ENCODE results near the gene SCN4B.

DNA sequence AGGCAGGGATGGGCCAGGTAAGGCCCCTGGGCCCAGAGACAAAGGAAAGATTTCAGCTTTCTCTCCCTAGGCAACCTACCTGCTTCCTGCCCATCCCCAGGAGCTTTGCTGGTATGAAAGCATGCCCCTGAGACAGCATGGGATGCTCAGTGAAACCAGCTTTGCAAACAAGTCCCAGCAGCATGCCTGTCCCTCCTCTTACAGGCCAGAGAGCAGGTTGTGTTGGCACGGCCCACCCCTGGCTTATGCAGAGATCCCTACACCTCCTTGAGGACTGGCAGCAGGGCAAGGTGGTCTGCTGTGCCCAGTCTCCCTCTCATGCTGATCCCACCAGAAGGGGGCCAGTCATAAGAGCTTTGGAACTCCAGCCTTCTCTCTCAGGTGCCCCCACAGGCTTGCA lies 3.1 kb downstream of the SCN4B start:
- TF ChIP-seq ESRRG (CRISPR knock-in tag; IDR thresholded peaks at IDR 0.05) (no peak), ARNTL (CRISPR knock-in tag; IDR thresholded peaks at IDR 0.05; ENCODE audit: borderline replicate concordance, low read depth) (no peak), TCF4 (CRISPR knock-in tag; IDR thresholded peaks at IDR 0.05; ENCODE audit: borderline replicate concordance) (no peak), OSR1 (CRISPR knock-in tag; IDR thresholded peaks at IDR 0.05) (no peak), TOX (CRISPR knock-in tag; IDR thresholded peaks at IDR 0.05; ENCODE audit: borderline replicate concordance) (no peak), RARB (CRISPR knock-in tag; IDR thresholded peaks at IDR 0.05) (no peak), ISL1 (CRISPR knock-in tag; IDR thresholded peaks at IDR 0.05) (no peak), ZFP30 (CRISPR knock-in tag; IDR thresholded peaks at IDR 0.05) (no peak), BACH2 (CRISPR knock-in tag; IDR thresholded peaks at IDR 0.05; ENCODE audit: borderline replicate concordance) (no peak), SNAI2 (CRISPR knock-in tag; IDR thresholded peaks at IDR 0.05) (no peak)
- TF ChIP-seq, protein P1, sequence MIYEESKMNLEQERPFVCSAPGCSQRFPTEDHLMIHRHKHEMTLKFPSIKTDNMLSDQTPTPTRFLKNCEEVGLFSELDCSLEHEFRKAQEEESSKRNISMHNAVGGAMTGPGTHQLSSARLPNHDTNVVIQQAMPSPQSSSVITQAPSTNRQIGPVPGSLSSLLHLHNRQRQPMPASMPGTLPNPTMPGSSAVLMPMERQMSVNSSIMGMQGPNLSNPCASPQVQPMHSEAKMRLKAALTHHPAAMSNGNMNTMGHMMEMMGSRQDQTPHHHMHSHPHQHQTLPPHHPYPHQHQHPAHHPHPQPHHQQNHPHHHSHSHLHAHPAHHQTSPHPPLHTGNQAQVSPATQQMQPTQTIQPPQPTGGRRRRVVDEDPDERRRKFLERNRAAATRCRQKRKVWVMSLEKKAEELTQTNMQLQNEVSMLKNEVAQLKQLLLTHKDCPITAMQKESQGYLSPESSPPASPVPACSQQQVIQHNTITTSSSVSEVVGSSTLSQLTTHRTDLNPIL (CRISPR knock-in tag; IDR thresholded peaks at IDR 0.05; ENCODE audit: low read depth): no peak

Data from SK-N-SH treated with all-trans-retinoic acid at 6 μM for 48 hours (cell line).